GM18499 (cell line): ENCODE measurements around the gene HSD17B2.

Source experiments
- ATAC-seq: cut with Tn5 transposase; IDR thresholded peaks from one replicate; pipeline ENCODE4 v1.9.1; 2021; ENCODE audit warnings: moderate number of reproducible peaks; ENCODE audit not compliant: insufficient read depth, unreplicated experiment

HSD17B2 gene

GRCh38 chr16:82046941-82047340 lies 11.9 kb downstream of the HSD17B2 start:
- ATAC-seq = no peak

GRCh38 chr16:82047374-82047773 lies 12.3 kb downstream of the HSD17B2 start:
- no peak for ATAC-seq

GRCh38 chr16:82047787-82048186 lies 12.7 kb downstream of the HSD17B2 start:
- ATAC-seq = no peak

- ATAC-seq = no peak
Measured at GRCh38 chr16:82049484-82049883, 14.4 kb downstream of the HSD17B2 start.

- no peak for ATAC-seq
Measured at GRCh38 chr16:82050506-82050905, 15.5 kb downstream of the HSD17B2 start.

GRCh38 chr16:82050909-82051357 lies 15.9 kb downstream of the HSD17B2 start:
- no peak for ATAC-seq

GRCh38 chr16:82051656-82052055 lies 16.6 kb downstream of the HSD17B2 start:
- no peak for ATAC-seq

- ATAC-seq = no peak
Measured at GRCh38 chr16:82055117-82055516, 20.1 kb downstream of the HSD17B2 start.

- no peak for ATAC-seq
Measured at GRCh38 chr16:82055728-82056549, 20.9 kb downstream of the HSD17B2 start.

- ATAC-seq = no peak
Measured at GRCh38 chr16:82056550-82056896, 21.5 kb downstream of the HSD17B2 start.

- no peak for ATAC-seq
Measured at GRCh38 chr16:82059161-82059982, 24.3 kb downstream of the HSD17B2 start.

GRCh38 chr16:82059983-82060421 lies 24.9 kb downstream of the HSD17B2 start:
- no peak for ATAC-seq

GRCh38 chr16:82061861-82062525 lies 26.9 kb downstream of the HSD17B2 start:
- no peak for ATAC-seq

GRCh38 chr16:82062645-82063058 lies 27.6 kb downstream of the HSD17B2 start:
- no peak for ATAC-seq

GRCh38 chr16:82063456-82064082 lies 28.5 kb downstream of the HSD17B2 start:
- no peak for ATAC-seq

- no peak for ATAC-seq
Measured at GRCh38 chr16:82067042-82067803, 32.2 kb downstream of the HSD17B2 start.

- no peak for ATAC-seq
Measured at GRCh38 chr16:82067804-82068325, 32.8 kb downstream of the HSD17B2 start.

- no peak for ATAC-seq
Measured at GRCh38 chr16:82070656-82071369, 35.8 kb downstream of the HSD17B2 start.

- ATAC-seq = no peak
Measured at GRCh38 chr16:82071421-82071820, 36.4 kb downstream of the HSD17B2 start.
